GM19023 (cell line): ENCODE data around the gene MROH2B.

Source experiments
- ATAC-seq: cut with Tn5 transposase; IDR thresholded peaks from one replicate; pipeline ENCODE4 v1.9.1; 2021; ENCODE audit warnings: mild to moderate bottlenecking, moderate library complexity; ENCODE audit not compliant: unreplicated experiment

The MROH2B gene

GRCh38 chr5:41071242-41071641, at the start of gene MROH2B:
Gene MROH2B (minus strand): TSS chr5:41071342. CDS start chr5:41070852, 490 bp downstream.
- ATAC-seq = no peak

GRCh38 chr5:41120600-41120999, 49.5 kb upstream of the MROH2B start:
- no peak for ATAC-seq

- no peak for ATAC-seq
Observed at GRCh38 chr5:41118177-41118576, 47.0 kb upstream of the MROH2B start.

- ATAC-seq = no peak
Observed at GRCh38 chr5:41115281-41115680, 44.1 kb upstream of the MROH2B start.

DNA sequence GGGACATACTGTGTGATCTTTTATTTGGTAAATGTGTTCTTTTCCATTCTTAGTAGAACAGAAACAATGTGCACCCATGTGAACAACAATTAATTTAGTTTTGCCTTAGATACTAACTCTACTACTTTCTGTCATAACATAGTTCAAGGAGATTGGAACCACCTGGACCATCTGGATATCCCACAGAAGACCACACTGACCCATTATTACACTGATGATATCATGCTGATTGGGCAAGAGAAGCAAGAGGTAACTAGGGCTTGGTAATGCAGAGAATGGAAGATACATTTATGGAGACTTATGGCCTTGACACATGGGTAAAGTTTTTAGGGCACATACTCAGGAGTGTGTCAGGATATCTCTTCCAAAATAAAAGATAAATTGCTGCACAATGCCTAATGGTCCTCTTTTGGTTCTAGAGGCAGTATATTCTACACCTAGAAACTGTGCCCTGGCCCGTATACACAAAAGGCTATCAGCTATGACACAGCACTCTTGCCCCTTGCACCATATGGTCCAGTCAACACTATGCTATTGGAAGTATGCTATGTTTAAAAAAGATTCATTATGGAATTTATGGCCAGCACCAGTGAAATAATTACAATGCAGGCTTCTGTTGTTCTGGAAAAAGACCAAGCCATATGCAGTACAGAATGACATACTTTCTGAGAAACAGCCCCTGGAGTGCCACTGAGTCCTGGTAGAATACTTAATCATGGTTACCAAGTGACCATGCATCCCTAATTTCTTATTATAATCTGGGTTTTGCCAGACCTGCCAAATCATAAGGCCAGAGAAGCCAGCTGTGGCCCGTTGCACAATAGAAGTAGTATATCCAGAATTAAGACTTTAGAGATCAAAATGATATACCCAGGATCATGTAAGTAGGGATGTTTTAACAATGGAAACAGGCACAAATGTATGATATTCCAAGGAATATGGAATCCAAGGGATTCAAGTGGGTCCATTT, 41.6 kb upstream of the MROH2B start:
- no peak for ATAC-seq

DNA sequence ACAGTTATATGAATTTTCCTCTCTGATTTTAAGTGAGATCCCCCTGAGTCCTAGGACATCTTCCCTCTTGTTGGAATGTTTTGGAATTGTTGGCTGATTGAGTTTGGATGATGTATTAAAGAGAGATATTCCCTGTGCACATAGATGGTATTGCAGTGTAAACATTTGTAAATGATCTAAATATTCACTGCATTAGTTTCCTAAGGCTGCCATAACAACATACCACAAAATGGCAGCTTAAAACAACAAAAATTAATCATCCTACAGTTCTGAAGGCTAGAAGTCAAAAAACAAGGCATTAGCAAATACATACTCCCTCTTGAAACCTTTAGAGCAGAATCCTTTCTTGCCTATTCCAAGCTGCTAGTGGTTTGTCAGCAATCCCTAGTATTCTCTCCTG, 38.0 kb upstream of the MROH2B start:
- no peak for ATAC-seq

DNA sequence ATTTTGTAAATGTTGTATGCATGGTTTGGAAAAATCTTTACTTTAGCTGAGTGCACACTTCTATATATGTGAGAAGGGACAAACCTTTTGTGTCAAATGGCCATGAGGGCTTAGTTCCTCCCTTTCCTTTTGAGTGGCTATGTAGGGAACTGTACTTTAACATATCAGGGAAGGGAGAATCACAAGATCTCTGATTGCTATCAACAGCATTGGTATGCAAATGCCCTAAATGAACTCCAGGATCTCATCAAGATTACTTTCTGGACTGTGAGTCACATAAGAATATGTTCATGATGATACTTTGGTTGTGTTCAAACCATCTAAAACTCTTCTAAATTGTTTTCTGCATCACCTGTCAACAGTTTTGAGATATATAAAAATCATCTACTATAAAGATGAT, 31.2 kb upstream of the MROH2B start:
- no peak for ATAC-seq

- ATAC-seq = no peak
Observed at GRCh38 chr5:41097642-41098041, 26.5 kb upstream of the MROH2B start.

- ATAC-seq = no peak
Observed at GRCh38 chr5:41095324-41096101, 24.4 kb upstream of the MROH2B start.

- no peak for ATAC-seq
Observed at GRCh38 chr5:41094871-41095270, 23.7 kb upstream of the MROH2B start.

DNA sequence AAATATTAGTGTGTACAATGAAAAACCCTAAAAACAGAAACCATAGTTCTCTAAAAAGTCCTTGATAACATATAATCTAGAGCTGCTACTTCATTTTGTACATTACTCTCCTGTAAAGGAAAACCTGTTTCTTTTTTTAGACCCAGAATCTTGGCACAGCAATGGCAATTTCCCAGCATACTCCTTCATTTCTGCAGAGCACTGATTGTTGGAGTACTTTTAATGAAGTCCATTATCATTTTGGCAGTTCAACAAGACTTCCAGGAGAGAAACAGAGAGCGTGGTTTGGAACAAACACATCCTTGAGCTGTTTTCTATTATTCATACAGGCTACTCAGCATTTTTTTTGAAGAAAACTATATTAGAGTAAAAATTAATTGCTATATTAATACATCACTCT, 22.7 kb upstream of the MROH2B start:
- no peak for ATAC-seq

- ATAC-seq = no peak
Observed at GRCh38 chr5:41087461-41087860, 16.3 kb upstream of the MROH2B start.

- no peak for ATAC-seq
Observed at GRCh38 chr5:41083306-41083705, 12.2 kb upstream of the MROH2B start.

- no peak for ATAC-seq
Observed at GRCh38 chr5:41071975-41072374, 833 bp upstream of the MROH2B start.

GRCh38 chr5:41067714-41068568, 3.2 kb downstream of the MROH2B start:
- no peak for ATAC-seq

- no peak for ATAC-seq
Observed at GRCh38 chr5:41065691-41066335, 5.3 kb downstream of the MROH2B start.

- ATAC-seq = no peak
Observed at GRCh38 chr5:41057940-41058339, 13.2 kb downstream of the MROH2B start.

DNA sequence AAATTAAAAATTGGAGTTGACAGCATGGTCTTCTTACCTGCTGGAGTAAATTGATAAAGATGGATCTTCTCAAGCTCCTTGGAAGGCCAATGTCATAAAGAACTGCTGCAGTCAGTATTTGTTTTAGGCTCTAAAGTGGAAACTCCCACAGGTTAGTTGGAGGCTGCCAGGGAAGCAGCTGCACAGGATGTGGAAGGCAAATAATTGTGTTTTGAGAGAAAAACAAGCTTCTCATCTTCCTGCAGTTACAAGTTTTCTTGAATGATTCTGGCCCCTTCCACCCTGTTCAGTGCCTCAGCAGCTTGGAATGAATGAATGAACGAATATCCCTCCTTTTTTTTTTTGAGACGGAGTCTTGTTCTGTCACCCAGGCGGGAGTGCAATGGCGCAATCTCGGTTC, 13.9 kb downstream of the MROH2B start:
- ATAC-seq = no peak

DNA sequence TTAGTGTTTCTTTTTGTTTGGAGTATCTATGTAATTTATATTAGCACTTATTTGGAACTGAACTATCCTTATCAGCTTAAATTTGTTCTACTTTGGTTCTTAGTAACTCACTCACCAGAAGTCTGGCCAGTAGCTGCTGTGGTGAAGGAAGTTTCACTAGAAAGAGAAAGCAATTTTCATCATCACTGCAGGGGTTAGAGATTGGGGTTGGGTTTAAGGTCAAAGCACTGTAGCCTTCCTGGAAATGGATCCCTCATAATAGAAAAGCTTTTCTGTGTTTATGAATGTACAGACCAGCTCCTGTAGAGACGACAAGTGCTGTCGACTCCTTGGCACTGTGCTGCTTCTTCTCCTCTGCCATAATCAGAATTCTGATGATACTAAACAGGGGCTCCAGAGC, 22.2 kb downstream of the MROH2B start:
- no peak for ATAC-seq

- ATAC-seq = no peak
Observed at GRCh38 chr5:41043109-41043747, 27.9 kb downstream of the MROH2B start.
